Measurements from ENCODE around the gene KRT8.

Gene KRT8

GRCh38 chr12:52912711-52913430 is 8.0 kb upstream of the KRT8 start:
- no peaks in the 10 kb centered on the region for H3K79me2 ChIP-seq (ENCODE audit: control insufficient read depth, insufficient read depth, low read length, unreplicated experiment)
- no peaks in the 10 kb centered on the region for H3K36me3 ChIP-seq (ENCODE audit: insufficient read depth, low read length)
- H2AFZ ChIP-seq (ENCODE audit: low read length, unreplicated experiment): no peak overlapping the region
- H3K27me3 ChIP-seq (ENCODE audit: insufficient read depth, low read length): no peaks in the 10 kb centered on the region
- H3K4me3 ChIP-seq (ENCODE audit: low read depth, low read length): no peak overlapping the region
- peaks cover 7% of the 10 kb centered on the region for H3K4me1 ChIP-seq (ENCODE audit: control insufficient read depth, insufficient read depth, low read length, unreplicated experiment)
- H3K27ac ChIP-seq (ENCODE audit: low read depth, low read length): no peak overlapping the region

GRCh38 chr12:52910248-52910883 is 5.5 kb upstream of the KRT8 start:
- no peaks in the 10 kb centered on the region for H3K27me3 ChIP-seq (ENCODE audit: insufficient read depth, low read length)
- no peak overlapping the region for H3K27ac ChIP-seq (ENCODE audit: low read depth, low read length)
- no peak overlapping the region for H3K4me3 ChIP-seq (ENCODE audit: low read depth, low read length)
- no peak overlapping the region for H2AFZ ChIP-seq (ENCODE audit: low read length, unreplicated experiment)
- H3K4me1 ChIP-seq (ENCODE audit: control insufficient read depth, insufficient read depth, low read length, unreplicated experiment): peaks cover 13% of the 10 kb centered on the region
- no peaks in the 10 kb centered on the region for H3K36me3 ChIP-seq (ENCODE audit: insufficient read depth, low read length)
- H3K79me2 ChIP-seq (ENCODE audit: control insufficient read depth, insufficient read depth, low read length, unreplicated experiment): no peaks in the 10 kb centered on the region

GRCh38 chr12:52909796-52910195 is 4.9 kb upstream of the KRT8 start:
- no peaks in the 10 kb centered on the region for H3K36me3 ChIP-seq (ENCODE audit: insufficient read depth, low read length)
- no peak overlapping the region for H3K27ac ChIP-seq (ENCODE audit: low read depth, low read length)
- no peaks in the 10 kb centered on the region for H3K27me3 ChIP-seq (ENCODE audit: insufficient read depth, low read length)
- no peak overlapping the region for H3K4me3 ChIP-seq (ENCODE audit: low read depth, low read length)
- no peaks in the 10 kb centered on the region for H3K79me2 ChIP-seq (ENCODE audit: control insufficient read depth, insufficient read depth, low read length, unreplicated experiment)
- peaks cover 13% of the 10 kb centered on the region for H3K4me1 ChIP-seq (ENCODE audit: control insufficient read depth, insufficient read depth, low read length, unreplicated experiment)
- no peak overlapping the region for H2AFZ ChIP-seq (ENCODE audit: low read length, unreplicated experiment)

- no peaks in the 10 kb centered on the region for H3K36me3 ChIP-seq (ENCODE audit: insufficient read depth, low read length)
- H3K4me3 ChIP-seq (ENCODE audit: low read depth, low read length): no peak overlapping the region
- no peaks in the 10 kb centered on the region for H3K79me2 ChIP-seq (ENCODE audit: control insufficient read depth, insufficient read depth, low read length, unreplicated experiment)
- H3K4me1 ChIP-seq (ENCODE audit: control insufficient read depth, insufficient read depth, low read length, unreplicated experiment): peaks cover 13% of the 10 kb centered on the region
- no peak overlapping the region for H3K27ac ChIP-seq (ENCODE audit: low read depth, low read length)
- no peaks in the 10 kb centered on the region for H3K27me3 ChIP-seq (ENCODE audit: insufficient read depth, low read length)
- H2AFZ ChIP-seq (ENCODE audit: low read length, unreplicated experiment): no peak overlapping the region
Observed at GRCh38 chr12:52909331-52909730, 4.5 kb upstream of the KRT8 start.

- no peaks in the 10 kb centered on the region for H3K79me2 ChIP-seq (ENCODE audit: control insufficient read depth, insufficient read depth, low read length, unreplicated experiment)
- H2AFZ ChIP-seq (ENCODE audit: low read length, unreplicated experiment): no peak overlapping the region
- H3K4me1 ChIP-seq (ENCODE audit: control insufficient read depth, insufficient read depth, low read length, unreplicated experiment): peaks cover 26% of the 10 kb centered on the region
- no peaks in the 10 kb centered on the region for H3K36me3 ChIP-seq (ENCODE audit: insufficient read depth, low read length)
- no peak overlapping the region for H3K27ac ChIP-seq (ENCODE audit: low read depth, low read length)
- no peaks in the 10 kb centered on the region for H3K27me3 ChIP-seq (ENCODE audit: insufficient read depth, low read length)
- H3K4me3 ChIP-seq (ENCODE audit: low read depth, low read length): no peak overlapping the region
Observed at GRCh38 chr12:52907092-52907810, 2.4 kb upstream of the KRT8 start.

- Histone ChIP-seq H3K36me3 (ENCODE audit: insufficient read depth, low read length) (no peaks in the 10 kb centered on the region), H2AFZ (ENCODE audit: low read length, unreplicated experiment) (no peak overlapping the region), H3K4me3 (ENCODE audit: low read depth, low read length) (no peak overlapping the region), H3K79me2 (ENCODE audit: control insufficient read depth, insufficient read depth, low read length, unreplicated experiment) (no peaks in the 10 kb centered on the region), H3K4me1 (ENCODE audit: control insufficient read depth, insufficient read depth, low read length, unreplicated experiment) (peaks cover 26% of the 10 kb centered on the region), H3K27ac (ENCODE audit: low read depth, low read length) (no peak overlapping the region), H3K27me3 (ENCODE audit: insufficient read depth, low read length) (no peaks in the 10 kb centered on the region)
Observed at GRCh38 chr12:52906191-52906601, 1.3 kb upstream of the KRT8 start.

GRCh38 chr12:52903855-52904508 is 894 bp downstream of the KRT8 start:
- Histone ChIP-seq H3K27me3 (ENCODE audit: insufficient read depth, low read length) (no peaks in the 10 kb centered on the region), H3K27ac (ENCODE audit: low read depth, low read length) (peak overlapping the region; percentile 36; the same call in 1 of the 2 replicates), H3K4me1 (ENCODE audit: control insufficient read depth, insufficient read depth, low read length, unreplicated experiment) (peaks cover 26% of the 10 kb centered on the region), H3K36me3 (ENCODE audit: insufficient read depth, low read length) (no peaks in the 10 kb centered on the region), H3K79me2 (ENCODE audit: control insufficient read depth, insufficient read depth, low read length, unreplicated experiment) (no peaks in the 10 kb centered on the region), H3K4me3 (ENCODE audit: low read depth, low read length) (no peak overlapping the region), H2AFZ (ENCODE audit: low read length, unreplicated experiment) (peak overlapping the region; percentile 47)

GRCh38 chr12:52903285-52903854 is 1.5 kb downstream of the KRT8 start:
- Histone ChIP-seq H3K79me2 (ENCODE audit: control insufficient read depth, insufficient read depth, low read length, unreplicated experiment) (no peaks in the 10 kb centered on the region), H3K4me1 (ENCODE audit: control insufficient read depth, insufficient read depth, low read length, unreplicated experiment) (peaks cover 24% of the 10 kb centered on the region), H3K27ac (ENCODE audit: low read depth, low read length) (peak overlapping the region; percentile 43; the same call in 1 of the 2 replicates), H3K36me3 (ENCODE audit: insufficient read depth, low read length) (no peaks in the 10 kb centered on the region), H2AFZ (ENCODE audit: low read length, unreplicated experiment) (peak overlapping the region; percentile 94), H3K4me3 (ENCODE audit: low read depth, low read length) (peak overlapping the region; percentile 72), H3K27me3 (ENCODE audit: insufficient read depth, low read length) (no peaks in the 10 kb centered on the region)

- H3K27me3 ChIP-seq (ENCODE audit: insufficient read depth, low read length): no peaks in the 10 kb centered on the region
- no peak overlapping the region for H3K27ac ChIP-seq (ENCODE audit: low read depth, low read length)
- H3K79me2 ChIP-seq (ENCODE audit: control insufficient read depth, insufficient read depth, low read length, unreplicated experiment): no peaks in the 10 kb centered on the region
- no peak overlapping the region for H2AFZ ChIP-seq (ENCODE audit: low read length, unreplicated experiment)
- no peaks in the 10 kb centered on the region for H3K36me3 ChIP-seq (ENCODE audit: insufficient read depth, low read length)
- H3K4me1 ChIP-seq (ENCODE audit: control insufficient read depth, insufficient read depth, low read length, unreplicated experiment): peaks cover 13% of the 10 kb centered on the region
- H3K4me3 ChIP-seq (ENCODE audit: low read depth, low read length): no peak overlapping the region
Observed at GRCh38 chr12:52901715-52902541, 2.9 kb downstream of the KRT8 start.
